Left lung (tissue), 10 donors: Measurements from ENCODE around the gene INS. TPM values are rescaled to one million over a fixed set of nuclear protein-coding genes. Genes with fewer than 3 reads are reported as not detected.

ENCODE experiments used
- ATAC-seq: fragments of 200-7000 bp; cut with Tn5 transposase; one replicate; pipeline ENCODE4 v1.9.1; 2020; ENCODE audit warnings: moderate library complexity
- DNase-seq, 4 donors: peaks; one replicate each; pipeline ENCODE4 v3.0.0-alpha.2; 2013 to 2020
- H3K27ac ChIP-seq, 2 donors: fragments of 200-600 bp; sonication (generic) in 1 of 2; one replicate each; pipeline versions ENCODE4 v1.5.0 to v1.8.0; 2020 to 2021
- H3K27me3 ChIP-seq, 2 donors: fragments of 200-600 bp; sonication (generic) in 1 of 2; one replicate each; pipeline versions ENCODE4 v1.5.0 to v1.8.0; 2020 to 2021
- H3K36me3 ChIP-seq, 2 donors: fragments of 200-600 bp; sonication (generic) in 1 of 2; one replicate each; pipeline versions ENCODE4 v1.5.0 to v1.8.0; 2020 to 2021
- H3K4me1 ChIP-seq, 2 donors: fragments of 200-600 bp; one replicate each; pipeline ENCODE4 v1.8.0; 2021
- H3K4me3 ChIP-seq, 2 donors: fragments of 200-600 bp; sonication (generic) in 1 of 2; one replicate each; pipeline versions ENCODE4 v1.5.0 to v1.8.0; 2020 to 2021; ENCODE audit warnings: mild to moderate bottlenecking in 1 of 2
- H3K9me3 ChIP-seq, 2 donors: fragments of 200-600 bp; sonication (generic) in 1 of 2; one replicate each; pipeline versions ENCODE4 v1.5.0 to v1.8.0; 2020 to 2021
- intact Hi-C, 2 donors: fragments of 100-400 bp; cut with DNase I; formaldehyde crosslinking; loops; one replicate each; pipeline versions ENCODE4 v1.11.2 to v1.14.2; 2022
- polyA plus RNA-seq, 6 donors: library from polyadenylated mRNA; unstranded; fragments of 120-200 nt; gene quantifications; one replicate each; pipeline ENCODE4 v1.2.1, GENCODE V29; 2013; ENCODE audit not compliant: insufficient read length in 6 of 6
- total RNA-seq, 2 donors: library from RNA; stranded (reverse); fragmentation: NEBNext Ultra II Directional; extraction: Animal tissue kit (Norgen Biotek cat#: 25700); gene quantifications; one replicate each; pipeline ENCODE4 v1.2.1, GENCODE V29; 2021
- TF ChIP-seq, protein P1 (sequence below), 2 donors: fragments of 200-600 bp; sonication (generic) in 1 of 2; IDR thresholded peaks; one replicate each; pipeline versions ENCODE4 v1.5.0 to v1.8.0; 2021; ENCODE audit warnings: antibody characterized with exemption in 2 of 2
- donor health status: DM: no; HTN: yes; CAD: no.
- donor health status: DM: no; HTN: no; CAD: no.

Gene INS
- total and polyA plus RNA-seq, 8 donors: not detected

- no peak overlapping the region for H3K4me3 ChIP-seq
- H3K4me1 ChIP-seq: peaks cover 0 to 3% of the 10 kb centered on the region in 2 donors
- peaks cover 0 to 60% of the 10 kb centered on the region in 2 donors for H3K27me3 ChIP-seq
- no peak overlapping the region for H3K27ac ChIP-seq
- peak; percentile 71 for ATAC-seq
- H3K9me3 ChIP-seq: no peaks in the 10 kb centered on the region
- intact Hi-C loops: no loop called here
- peak in 1 of 4 donors; percentile 56 for DNase-seq
- H3K36me3 ChIP-seq: no peaks in the 10 kb centered on the region
- TF ChIP-seq, protein P1, sequence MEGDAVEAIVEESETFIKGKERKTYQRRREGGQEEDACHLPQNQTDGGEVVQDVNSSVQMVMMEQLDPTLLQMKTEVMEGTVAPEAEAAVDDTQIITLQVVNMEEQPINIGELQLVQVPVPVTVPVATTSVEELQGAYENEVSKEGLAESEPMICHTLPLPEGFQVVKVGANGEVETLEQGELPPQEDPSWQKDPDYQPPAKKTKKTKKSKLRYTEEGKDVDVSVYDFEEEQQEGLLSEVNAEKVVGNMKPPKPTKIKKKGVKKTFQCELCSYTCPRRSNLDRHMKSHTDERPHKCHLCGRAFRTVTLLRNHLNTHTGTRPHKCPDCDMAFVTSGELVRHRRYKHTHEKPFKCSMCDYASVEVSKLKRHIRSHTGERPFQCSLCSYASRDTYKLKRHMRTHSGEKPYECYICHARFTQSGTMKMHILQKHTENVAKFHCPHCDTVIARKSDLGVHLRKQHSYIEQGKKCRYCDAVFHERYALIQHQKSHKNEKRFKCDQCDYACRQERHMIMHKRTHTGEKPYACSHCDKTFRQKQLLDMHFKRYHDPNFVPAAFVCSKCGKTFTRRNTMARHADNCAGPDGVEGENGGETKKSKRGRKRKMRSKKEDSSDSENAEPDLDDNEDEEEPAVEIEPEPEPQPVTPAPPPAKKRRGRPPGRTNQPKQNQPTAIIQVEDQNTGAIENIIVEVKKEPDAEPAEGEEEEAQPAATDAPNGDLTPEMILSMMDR (IDR thresholded peaks at IDR 0.05): peak; percentile 29 to 31
Measured at GRCh38 chr11:2186669-2187279, 25.8 kb upstream of the INS start.

- intact Hi-C loops: no loop called here
- Histone ChIP-seq H3K4me1 (peaks cover 0 to 3% of the 10 kb centered on the region in 2 donors), H3K36me3 (no peaks in the 10 kb centered on the region), H3K4me3 (no peak overlapping the region), H3K27me3 (peaks cover 0 to 64% of the 10 kb centered on the region in 2 donors), H3K9me3 (no peaks in the 10 kb centered on the region), H3K27ac (no peak overlapping the region)
- ATAC-seq (no peak), DNase-seq (peak in 1 of 4 donors; percentile 60)
- TF ChIP-seq, protein P1 (IDR thresholded peaks at IDR 0.05): no peak
Measured at GRCh38 chr11:2185324-2186085, 24.5 kb upstream of the INS start.

DNA sequence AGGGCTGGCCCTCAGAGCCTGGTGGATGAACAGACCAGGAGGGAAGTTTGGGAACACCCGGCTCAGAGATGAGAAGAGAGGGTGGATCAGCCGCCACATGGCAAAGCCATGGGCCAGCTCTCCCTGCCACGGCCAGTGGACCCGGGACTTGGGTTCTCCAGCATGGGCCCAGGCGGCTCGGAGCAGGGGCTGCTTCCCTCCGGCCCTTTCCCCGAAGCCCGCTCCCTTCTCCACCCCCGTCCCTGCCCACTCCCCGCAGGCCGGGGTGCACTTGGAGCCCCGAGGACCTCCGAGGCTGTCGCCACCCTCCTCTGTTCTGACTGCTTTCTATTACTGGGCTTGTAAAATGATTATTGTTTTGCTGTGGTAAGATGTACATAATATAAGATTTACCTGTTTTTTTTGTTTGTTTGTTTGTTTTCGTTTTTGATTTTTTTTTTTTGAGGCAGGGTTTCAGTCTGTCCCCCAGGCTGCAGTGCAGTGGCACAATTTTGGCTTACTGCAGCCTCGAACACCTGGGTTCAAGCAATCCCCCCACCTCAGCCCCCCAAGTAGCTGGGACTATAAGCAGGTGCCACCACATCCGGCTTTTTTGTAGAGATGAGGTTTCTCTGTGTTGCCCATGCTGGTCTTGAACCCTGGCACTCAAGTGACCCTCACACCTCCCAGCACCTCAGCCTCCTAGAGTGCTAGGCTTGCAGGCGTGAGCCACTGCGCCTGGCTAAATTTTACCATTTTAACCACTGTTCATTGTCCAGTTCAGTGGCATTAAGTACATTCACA lies 21.9 kb upstream of the INS start:
- Histone ChIP-seq H3K27me3 (peaks cover 0 to 73% of the 10 kb centered on the region in 2 donors), H3K27ac (no peak overlapping the region), H3K4me1 (peaks cover 0 to 3% of the 10 kb centered on the region in 2 donors), H3K9me3 (no peaks in the 10 kb centered on the region), H3K36me3 (no peaks in the 10 kb centered on the region), H3K4me3 (no peak overlapping the region)
- intact Hi-C loops: no loop called here
- ATAC-seq (no peak), DNase-seq (no peak)
- TF ChIP-seq, protein P1 (IDR thresholded peaks at IDR 0.05): no peak

DNA sequence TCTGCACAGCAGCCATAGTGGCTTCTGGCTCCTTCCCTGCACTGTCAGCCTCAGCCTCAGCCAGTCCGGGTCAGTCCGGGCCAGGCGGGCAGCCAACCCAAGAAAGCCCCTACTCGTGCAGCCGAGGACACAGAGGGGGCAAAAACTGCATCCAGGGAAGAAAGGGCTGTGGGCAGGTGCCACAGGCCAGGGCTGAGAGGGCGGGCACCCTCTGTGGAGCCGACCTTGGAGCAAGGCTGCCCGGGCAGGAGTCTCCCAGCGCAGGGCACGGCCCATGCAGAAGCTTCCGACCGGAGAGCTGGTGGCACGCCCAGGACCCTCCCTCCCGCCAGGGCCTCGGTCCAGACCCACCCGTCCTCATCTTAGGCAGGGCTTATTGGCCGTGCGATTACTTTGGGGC lies 21.1 kb upstream of the INS start:
- TF ChIP-seq, protein P1 (IDR thresholded peaks at IDR 0.05): no peak
- H3K4me1 ChIP-seq: peaks cover 0 to 3% of the 10 kb centered on the region in 2 donors
- intact Hi-C loops: no loop called here
- H3K9me3 ChIP-seq: no peaks in the 10 kb centered on the region
- no peak overlapping the region for H3K27ac ChIP-seq
- H3K4me3 ChIP-seq: no peak overlapping the region
- ATAC-seq (no peak), DNase-seq (no peak)
- H3K36me3 ChIP-seq: no peaks in the 10 kb centered on the region
- peaks cover 0 to 76% of the 10 kb centered on the region in 2 donors for H3K27me3 ChIP-seq
